HG03342 (cell line): ENCODE data around the gene ARL15.

ENCODE experiments used
- ATAC-seq: cut with Tn5 transposase; IDR thresholded peaks from one replicate; pipeline ENCODE4 v1.9.1; 2021; ENCODE audit warnings: mild to moderate bottlenecking, moderate library complexity; ENCODE audit not compliant: unreplicated experiment

The ARL15 gene

DNA sequence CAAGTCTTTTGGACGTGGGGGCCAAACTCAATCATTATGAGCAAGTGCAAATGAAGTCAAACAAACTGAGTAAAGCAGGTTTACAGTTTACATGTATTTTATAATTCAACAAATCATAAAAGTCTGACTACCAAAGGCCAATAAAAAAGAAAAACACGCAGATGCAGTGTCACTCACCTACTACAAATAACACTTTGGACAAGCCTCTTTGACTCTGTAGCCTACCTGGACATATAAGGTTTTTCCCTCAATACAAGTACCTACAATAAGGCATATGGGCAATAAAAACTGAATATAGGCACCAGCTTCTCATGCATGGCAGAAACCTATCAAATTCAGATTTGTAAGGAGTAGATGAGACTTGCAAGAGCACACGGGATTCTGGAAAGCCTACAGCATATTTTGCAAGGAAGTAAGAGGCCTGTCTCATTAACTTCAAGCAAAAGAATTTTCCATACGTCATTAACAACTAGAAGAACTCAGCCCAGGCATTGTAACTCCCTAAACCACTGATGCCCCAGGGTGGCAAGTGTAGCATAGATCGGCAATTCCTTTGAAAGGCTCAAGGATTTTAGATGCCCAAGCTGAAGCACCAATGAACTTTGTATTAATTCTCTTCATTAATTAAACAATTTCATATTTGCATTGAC, 21.7 kb downstream of the ARL15 start:
- ATAC-seq, result no peak

DNA sequence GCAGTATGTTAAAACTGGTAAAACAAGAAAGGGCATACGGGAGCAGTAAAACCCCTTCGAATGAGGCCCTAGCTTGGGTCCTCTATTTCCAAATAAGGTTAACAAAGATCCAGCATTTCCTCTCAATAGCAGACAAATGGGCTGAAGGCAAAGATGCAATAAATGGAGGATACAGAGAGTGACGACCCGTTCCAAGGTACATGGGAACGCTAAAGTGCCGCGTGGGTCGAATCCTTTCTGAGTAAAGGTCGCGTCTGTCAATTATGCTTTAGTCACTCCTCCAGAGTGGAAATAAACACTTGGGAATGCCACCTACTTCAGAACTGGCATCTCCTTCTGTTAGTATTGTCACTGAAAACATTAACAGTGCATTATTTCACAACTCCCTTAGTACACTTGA, 24.7 kb downstream of the ARL15 start:
- no peak for ATAC-seq

DNA sequence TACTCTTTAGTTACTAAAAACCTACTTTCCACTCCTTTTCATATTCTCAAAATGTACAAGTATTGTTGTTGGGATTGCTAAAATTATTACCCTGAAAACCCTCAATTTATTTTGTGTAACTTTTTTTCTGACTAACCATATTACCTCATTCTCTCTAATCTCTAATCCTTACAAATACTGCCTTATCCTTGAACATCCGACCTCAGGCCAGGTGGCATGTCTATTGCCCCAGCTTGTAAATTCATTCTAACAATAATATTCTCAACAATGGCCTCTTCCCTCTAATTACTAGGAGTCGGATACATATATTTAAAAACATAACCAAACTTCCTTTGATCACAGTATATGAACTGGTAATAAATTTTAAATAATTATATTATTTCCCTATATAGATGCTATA, 25.8 kb downstream of the ARL15 start:
- ATAC-seq, result no peak

DNA sequence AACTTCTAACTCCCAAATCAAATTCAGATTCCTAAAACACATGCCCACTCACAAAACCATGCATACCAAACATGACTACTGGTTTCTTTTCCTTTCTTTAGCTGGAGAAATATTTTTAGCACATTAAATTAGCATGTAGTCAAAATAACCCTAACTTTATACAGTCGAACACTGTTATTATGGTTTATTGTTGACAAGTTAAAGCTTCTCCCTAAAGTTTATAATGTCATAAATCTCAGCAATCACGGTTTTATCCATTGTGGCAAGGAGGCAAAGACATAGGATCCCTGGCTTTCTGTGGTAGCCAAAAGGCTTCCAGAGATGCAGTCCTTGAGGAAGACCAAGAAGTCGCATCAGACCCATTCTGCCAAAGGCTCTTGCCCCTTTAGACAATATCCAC, 27.5 kb downstream of the ARL15 start:
- ATAC-seq, result no peak

DNA sequence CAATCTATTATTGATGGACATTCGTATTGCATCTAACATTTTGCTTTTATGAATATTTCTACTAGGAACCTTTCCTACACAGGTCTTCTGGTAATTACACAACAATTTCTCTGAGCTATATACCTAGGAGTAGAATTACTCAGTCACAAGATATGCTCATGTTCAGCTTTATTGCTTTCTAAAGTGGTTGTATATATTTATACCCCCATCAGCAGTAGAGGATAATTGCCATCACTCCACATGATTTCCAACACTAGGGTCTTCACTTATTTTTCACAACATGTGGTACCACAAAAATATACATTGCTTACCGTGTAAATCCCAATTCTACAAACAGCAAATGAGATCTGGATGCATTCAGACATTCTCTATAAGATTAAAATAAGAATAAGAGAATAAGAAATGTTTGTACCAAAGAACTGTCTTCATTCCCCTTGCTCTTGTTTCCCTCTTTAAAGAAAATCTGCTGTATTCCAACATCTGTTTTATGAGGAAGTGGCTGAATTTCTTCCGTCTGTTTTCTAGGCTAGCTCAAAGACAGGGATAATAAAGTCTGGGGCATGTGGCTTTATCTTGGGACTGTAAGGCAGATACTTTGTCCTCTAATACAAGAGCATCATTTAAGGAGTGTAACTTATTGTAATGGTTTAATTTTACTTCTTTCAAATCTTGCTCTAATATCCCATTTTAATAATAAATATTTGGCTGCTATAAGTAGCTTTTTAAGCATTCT, 28.2 kb downstream of the ARL15 start:
- no peak for ATAC-seq

DNA sequence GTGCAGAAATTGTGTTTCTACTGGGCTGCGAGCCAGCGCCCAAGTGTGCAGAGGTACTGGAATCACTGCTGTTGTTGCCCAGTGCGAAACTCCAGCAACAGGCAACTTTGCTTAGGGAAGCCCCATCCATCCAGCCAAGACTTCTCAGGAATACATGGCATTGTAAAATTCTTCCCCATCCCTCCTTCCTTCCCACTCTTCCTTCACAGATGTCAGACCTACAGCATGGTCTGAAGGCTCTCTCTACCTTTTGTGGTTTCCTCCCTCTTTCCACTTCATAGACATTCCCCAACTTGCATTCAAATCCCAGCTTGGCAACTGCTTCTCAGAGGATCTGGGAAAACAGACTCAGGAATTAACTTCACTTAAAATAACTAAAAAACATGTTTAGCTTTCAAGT, 30.4 kb downstream of the ARL15 start:
- no peak for ATAC-seq

DNA sequence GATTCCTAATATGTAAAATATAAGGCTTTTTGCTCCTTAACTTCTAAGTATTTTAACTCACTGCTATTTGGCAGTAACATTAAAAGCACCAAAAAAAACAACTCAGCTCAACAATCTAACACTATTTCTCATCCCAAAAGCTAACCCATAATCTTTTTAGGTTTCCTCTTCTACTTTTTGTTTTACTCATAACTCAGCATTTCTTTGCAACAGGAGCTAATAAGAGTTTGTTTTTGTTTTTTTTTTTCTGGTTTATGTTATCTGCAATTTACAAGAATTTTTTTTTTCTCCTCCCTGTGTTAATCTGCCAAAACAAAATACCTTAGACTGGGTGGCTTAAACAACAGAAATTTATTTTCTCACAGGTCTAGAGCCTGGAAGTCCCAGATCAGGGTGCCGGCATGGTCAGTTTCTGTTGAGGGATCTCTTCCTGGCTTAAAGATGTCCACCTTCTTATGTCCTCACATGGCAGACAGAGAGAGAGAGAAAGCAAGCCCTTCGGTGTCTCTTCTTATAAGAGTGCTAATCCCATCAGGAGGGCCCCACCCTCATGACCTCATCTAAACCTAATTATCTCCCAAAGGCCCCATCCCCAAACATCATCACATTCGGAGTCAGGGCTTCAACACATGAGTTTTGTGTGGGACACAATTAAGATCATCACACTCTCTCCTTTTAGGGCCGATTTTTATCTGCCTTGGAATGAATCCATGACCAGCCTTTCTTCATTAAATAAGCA, 31.2 kb downstream of the ARL15 start:
- ATAC-seq, result no peak

DNA sequence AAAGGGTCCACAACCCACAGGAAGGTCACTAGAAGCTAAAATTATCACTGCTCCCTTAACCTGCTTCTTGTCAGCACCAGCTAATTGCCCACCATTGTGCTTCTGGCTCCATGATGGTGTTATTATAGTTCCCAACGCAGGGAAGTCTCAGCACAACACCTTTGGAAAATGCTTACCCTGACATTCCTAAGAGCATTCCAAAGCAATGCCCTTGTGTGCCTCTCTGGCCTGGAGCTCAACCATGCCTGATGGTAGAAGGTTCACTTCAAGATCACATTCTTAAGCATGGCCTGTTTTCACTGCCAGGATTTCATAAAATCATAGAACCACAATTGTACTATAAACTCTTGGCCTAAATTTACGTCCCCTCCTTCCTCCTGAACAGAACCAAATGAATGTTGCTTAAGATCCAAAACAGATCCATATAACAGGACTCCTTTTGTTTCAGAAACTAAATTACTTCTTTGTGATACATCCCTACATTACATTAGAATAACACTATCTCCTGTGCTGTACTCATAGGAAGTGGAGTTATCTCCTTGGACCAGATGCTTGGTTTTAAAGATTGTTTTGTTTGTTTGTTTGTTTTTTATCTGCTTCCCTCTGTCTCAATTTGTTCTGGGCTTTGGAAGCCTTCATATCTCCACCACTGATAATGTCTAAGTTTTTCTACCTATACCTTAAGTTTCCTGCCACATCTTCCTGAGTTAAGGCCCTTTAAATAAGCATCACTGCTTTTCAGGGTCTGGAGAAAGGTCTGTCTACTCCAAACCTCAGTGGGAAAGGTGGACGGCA, 32.1 kb downstream of the ARL15 start:
- no peak for ATAC-seq

DNA sequence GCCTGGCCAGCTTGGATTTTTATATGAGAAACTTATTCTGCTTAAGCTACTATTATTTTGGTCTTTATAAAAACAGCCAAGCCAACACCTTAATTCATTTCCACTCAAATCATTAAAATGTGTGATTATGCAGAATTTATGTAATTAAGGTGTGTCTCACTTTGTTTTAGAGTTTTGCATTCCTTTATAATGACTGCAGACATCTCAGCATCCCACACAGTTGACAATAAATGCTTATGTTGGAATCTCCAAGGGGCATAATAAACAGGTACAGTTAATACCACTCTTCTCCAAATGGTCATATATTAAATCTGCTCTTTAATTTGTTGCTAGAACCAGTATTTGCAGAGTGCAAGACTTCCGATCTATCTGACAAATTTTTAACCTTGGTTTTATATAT, 34.3 kb downstream of the ARL15 start:
- ATAC-seq, result no peak

DNA sequence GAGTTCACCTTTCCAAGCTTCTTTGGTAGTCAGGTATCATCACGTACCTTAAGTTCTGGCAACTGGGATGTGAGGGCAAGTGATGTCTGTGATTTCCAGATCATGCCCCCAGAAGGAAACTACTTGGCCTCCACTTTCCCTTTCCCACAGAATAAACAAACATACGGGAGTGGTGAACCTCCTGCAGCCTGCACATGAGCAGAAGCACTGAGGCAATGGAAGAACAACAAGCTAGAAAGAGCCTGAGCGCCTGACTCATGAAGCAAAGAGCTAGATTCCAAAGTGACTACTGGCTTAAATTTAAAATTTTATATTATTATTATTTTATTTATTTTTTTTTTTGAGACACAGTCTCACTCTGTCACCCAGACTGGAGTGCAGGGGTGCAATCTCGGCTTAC, 35.0 kb downstream of the ARL15 start:
- no peak for ATAC-seq

DNA sequence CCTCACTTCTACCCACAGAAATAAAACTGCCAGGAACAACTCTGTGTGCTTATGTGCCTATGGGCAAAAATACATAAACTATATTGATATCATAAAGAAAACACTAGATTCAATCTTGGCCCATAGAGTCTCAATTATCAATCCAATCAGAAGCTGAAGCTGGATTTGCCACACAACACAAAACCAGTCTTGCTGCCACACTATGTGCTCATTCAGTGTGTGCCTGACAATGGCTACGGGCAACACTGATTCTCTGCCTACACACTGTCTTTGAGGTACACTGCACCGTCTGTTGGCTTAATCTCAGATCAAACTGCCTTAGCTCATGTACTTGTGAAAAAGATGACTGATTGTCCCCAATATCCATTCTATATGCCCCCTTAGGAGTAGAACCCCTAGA, 35.4 kb downstream of the ARL15 start:
- no peak for ATAC-seq

DNA sequence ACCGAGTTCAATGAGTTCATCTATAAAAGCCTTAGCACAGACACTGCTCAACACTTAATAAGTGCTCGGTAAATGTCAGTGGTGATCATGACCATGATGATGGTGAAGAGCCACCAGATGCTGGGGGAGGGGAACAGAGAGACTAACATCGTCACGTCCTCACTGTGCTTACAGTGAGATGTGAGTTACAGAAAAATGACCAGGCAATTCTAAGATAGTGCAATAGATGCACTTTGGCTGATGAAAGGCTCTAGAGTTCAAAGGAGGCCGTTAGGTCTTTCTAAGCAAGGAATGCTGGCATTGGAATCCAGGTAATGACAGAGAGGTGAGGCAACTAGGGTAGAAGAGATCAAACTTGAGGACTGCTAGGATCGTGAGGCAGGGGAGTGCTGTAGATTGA, 36.7 kb downstream of the ARL15 start:
- no peak for ATAC-seq

DNA sequence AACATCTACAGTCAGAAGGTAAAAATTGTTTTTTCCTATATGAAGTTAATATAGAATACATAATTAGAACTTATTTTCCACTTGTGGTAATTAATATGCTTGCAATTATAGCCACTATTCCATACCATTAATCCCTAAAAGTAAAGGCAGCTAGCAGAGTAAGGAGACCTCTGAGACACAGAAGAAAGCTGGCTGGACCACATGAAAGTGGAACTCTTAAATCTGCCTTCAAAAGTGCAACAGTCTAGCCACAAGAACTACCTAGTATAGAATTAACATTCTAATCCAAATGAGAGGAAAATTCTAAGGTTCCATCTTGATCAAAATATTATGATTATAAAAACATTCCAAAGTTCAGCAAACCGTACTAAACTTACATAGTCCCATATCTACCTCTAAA, 37.6 kb downstream of the ARL15 start:
- no peak for ATAC-seq

DNA sequence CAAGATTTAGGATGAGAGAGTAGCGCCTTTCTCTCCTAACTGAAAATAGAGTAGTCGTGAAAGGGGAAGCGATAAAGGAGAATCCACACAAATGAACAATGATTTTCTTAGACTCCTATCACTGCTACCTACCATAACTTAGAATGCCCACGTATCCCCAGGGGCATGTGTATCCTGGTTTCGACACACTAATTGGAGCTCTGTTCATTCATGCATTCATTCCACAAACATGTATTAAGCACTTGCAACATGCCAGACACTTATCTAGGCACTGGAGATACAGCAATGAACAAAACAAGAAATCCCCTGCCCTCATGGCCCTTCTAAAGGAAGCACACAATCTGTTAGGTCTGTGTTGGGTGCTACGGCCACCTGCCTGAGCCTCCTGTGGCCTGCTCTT, 40.0 kb downstream of the ARL15 start:
- ATAC-seq, result no peak

DNA sequence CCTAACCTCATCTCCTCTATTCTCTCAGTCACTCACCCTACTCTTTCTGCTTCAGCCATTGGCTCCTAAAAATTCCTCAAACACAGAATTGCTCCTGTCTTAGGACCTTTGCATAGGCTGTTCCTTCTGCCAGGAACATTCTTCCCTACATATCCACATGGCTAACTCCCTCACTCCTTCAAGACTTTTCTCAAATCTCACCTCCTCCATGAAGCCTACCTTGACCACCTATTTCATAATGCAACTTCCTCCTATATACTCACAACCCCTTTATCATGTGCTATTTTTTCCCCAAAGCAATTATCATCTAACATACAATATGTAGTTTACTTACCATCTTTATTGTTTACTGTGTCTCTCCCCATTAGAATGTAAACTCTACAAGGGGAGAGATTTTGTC, 45.8 kb downstream of the ARL15 start:
- no peak for ATAC-seq

DNA sequence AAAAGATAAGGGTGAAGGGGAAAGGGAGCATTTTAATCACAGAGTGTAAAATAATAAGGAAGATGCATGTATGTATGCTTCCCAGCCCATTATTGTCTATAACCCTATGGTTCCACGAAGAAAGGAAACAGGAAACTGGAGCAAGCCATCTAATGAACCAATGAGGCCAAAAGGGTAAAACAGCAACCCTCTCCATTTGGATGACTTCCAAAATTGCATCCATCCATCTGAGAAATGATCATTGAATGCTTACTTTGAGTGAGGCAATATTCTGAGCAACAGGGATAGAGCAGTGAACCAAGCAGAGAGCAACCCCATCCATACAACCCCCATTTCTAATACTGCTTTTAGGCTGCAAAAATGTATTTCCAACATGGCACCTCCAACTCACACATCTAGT, 46.9 kb downstream of the ARL15 start:
- no peak for ATAC-seq

DNA sequence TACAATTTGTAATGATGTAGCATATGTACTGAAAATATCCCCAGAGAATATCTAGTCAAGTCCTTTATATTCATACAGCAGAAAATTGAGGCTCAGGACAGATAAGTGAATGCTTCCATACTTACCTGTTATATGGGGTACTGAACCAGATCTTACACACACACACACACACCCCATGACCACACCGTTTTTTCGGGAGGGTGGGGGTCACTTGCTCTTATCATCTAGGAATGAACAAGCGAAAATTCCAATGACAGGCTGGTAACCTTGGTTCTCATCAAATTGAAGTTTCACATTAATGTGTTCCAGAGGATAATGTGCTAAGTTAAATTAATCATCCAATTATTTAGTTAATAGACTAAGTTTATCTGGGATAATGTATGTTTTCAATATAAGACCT, 48.8 kb downstream of the ARL15 start:
- no peak for ATAC-seq

DNA sequence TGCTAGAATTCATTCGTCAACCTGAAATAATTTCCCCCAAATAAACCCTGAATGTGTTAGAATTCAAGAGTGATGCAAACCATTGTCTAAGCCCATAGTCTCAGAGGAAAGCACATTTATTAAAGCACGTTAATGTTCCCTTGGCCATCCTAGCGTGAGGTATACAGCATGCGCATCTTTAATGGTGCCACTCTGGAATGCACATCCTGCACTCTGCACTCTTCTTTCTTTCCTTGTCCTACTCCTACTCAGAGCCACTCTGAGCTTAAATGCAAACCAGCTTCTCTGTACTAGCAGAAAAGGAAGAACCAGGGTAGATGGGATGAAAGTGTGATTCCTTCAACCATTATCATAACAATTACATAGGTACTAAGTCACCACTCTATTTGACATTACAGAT, 50.4 kb downstream of the ARL15 start:
- no peak for ATAC-seq

DNA sequence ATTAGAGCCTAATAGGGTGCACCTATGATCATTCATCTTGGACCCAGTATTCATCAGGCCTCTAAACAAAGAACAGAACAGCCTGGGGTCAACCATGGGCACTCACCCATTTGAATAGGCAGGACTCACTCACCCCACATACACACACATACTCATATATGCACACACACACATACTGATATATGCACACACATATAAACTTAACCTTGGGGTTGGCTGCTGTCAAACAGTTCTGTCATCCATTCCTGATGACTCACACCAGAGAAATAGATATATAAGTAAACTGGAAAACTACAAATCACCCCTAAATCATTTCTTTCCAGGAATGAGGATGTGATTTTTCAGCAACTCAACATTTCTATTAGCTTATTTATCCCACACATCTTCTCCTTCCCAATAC, 51.3 kb downstream of the ARL15 start:
- no peak for ATAC-seq

DNA sequence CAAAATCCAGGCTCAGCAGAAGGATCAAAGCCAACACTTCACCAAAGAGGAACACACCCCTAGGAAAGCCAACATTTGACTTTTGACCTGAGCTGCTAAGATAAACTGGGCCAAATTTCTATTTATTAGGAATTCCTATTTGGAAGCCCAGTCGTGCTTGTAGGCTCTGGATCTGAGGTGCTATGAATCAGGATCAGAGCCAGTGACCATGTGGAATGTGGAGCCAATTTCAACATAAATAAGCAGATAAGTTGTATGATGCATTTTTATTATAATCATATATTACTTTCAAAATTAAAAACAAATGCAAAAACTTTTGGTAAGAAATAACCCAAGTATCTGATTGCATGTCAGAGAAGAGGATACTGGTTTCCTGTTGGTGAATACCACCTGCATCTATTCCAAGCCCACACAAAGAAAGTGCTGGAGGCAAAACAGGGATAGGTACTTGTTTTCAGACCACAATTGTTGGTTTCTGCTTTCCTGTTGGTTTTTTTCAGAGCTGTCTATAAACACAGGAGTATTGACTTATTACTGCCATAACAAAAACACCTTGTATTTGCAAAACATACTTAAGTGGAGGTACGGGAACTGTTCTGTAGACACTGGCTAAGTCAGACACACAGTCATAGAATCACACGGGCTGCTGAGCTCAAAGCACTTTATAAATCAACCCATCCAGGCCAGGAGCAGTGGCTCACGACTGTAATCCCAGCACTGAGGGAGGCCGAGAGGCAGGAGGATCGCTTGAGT, 52.8 kb downstream of the ARL15 start:
- no peak for ATAC-seq
